ENCODE results near the gene S100B.

Gene S100B

DNA sequence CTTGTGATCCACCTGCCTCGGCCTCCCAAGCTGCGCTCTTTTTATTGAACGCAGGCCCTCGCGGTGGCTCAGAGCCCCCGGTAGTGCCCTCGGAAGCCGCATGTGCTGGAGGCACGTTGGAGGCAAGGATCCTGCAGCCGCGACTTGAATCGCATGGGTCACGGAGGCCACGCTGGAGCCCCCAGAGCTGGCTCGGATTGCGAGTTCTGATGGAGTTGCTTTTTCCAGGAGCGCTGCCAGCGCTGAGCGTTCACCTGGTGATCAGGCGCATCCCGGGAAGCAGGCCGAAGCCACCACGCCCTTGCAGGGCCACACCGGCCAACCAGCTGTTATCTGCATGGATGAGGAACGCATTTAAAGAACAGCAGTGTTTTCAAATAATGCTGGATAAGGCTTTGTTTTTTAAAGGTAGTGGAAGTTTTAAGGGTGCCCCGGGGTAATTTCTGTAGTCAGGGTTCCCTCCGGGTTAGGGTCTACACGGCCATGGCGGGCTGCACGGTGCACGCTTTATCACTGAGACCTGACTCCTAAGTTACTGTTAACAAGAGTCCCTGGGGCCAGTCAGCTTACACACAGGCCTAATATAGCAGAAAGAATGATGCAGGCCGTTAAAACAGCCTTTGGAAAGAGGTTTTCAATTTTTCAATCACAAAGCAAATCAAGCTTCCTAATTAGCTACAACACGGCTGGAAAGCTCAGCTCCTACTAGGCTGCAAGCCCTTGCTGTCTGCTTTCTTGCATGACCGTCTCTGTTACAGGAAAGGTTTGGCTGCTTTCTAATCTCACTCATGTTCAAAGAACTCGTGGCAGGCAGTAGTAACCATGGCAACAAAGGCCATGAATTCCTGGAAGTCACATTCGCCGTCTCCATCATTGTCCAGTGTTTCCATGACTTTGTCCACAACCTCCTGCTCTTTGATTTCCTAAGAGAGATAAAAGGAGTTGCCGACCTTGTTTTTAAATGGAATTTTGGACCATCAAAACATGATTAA lies 6.0 kb downstream of the S100B start:
- Histone ChIP-seq H3K4me3 (ENCODE audit: severe bottlenecking) (no peak overlapping the region), H3K36me3 (ENCODE audit: low read depth) (no peaks in the 10 kb centered on the region), H3K27me3 (ENCODE audit: insufficient read depth, poor library complexity, severe bottlenecking) (no peaks in the 10 kb centered on the region), H3K27ac (ENCODE audit: poor library complexity, severe bottlenecking) (no peak overlapping the region), H3K9me3 (ENCODE audit: severe bottlenecking) (no peaks in the 10 kb centered on the region), H3K4me1 (ENCODE audit: insufficient read depth, poor library complexity, severe bottlenecking) (no peaks in the 10 kb centered on the region)
- TF ChIP-seq, protein P1, sequence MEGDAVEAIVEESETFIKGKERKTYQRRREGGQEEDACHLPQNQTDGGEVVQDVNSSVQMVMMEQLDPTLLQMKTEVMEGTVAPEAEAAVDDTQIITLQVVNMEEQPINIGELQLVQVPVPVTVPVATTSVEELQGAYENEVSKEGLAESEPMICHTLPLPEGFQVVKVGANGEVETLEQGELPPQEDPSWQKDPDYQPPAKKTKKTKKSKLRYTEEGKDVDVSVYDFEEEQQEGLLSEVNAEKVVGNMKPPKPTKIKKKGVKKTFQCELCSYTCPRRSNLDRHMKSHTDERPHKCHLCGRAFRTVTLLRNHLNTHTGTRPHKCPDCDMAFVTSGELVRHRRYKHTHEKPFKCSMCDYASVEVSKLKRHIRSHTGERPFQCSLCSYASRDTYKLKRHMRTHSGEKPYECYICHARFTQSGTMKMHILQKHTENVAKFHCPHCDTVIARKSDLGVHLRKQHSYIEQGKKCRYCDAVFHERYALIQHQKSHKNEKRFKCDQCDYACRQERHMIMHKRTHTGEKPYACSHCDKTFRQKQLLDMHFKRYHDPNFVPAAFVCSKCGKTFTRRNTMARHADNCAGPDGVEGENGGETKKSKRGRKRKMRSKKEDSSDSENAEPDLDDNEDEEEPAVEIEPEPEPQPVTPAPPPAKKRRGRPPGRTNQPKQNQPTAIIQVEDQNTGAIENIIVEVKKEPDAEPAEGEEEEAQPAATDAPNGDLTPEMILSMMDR (IDR thresholded peaks at IDR 0.05; ENCODE audit: poor library complexity, severe bottlenecking): no peak
- DNase-seq (ENCODE audit: low spot score): no peak
- ATAC-seq (ENCODE audit: low read depth): no peak

DNA sequence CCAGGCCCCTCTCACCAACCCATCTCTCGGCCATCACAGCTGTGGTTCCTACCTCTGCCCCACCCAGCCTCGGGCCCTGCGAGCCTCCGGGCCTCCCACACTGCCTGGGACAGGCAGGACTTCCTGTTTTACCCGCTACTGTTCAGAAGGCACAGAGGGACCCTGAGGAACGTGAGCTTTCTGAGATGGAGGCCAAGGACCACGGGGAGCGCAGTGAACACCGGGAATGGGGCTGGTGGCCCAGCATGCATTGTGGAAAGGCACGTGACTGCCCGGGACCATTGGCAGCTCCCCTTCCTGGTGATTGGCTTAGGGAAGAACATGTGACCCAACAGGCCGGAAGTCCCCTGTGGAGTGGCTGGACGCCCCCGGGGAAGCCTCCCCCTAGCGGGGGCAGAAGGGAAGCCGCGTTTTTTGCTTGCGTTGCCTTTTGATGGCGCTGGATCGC lies 7.0 kb downstream of the S100B start:
- ATAC-seq (ENCODE audit: low read depth) (no peak), DNase-seq (ENCODE audit: low spot score) (no peak)
- H3K36me3 ChIP-seq (ENCODE audit: low read depth): no peaks in the 10 kb centered on the region
- no peaks in the 10 kb centered on the region for H3K9me3 ChIP-seq (ENCODE audit: severe bottlenecking)
- H3K27me3 ChIP-seq (ENCODE audit: insufficient read depth, poor library complexity, severe bottlenecking): no peaks in the 10 kb centered on the region
- no peak overlapping the region for H3K27ac ChIP-seq (ENCODE audit: poor library complexity, severe bottlenecking)
- no peaks in the 10 kb centered on the region for H3K4me1 ChIP-seq (ENCODE audit: insufficient read depth, poor library complexity, severe bottlenecking)
- TF ChIP-seq, protein P1 (IDR thresholded peaks at IDR 0.05; ENCODE audit: poor library complexity, severe bottlenecking): no peak
- H3K4me3 ChIP-seq (ENCODE audit: severe bottlenecking): no peak overlapping the region

DNA sequence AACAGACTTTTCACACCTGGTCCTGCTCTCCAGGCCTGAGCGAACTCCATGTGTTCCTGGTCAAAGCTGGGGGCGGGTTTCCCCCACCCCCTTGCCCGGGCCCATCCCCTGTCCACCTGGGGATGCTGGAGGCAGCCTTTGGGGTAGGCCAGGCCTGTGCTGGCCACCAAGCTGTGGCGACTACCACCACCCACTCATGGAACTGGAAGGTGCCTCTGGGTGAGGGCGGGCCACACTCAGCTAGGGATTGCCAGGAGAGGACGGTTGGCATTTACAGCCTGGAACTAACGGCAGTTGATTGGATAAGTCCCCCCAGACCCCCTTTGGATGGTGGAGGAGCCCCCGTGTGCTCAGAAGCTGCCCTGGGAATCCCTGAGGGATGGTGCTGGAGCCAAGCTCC lies 7.9 kb downstream of the S100B start:
- H3K4me1 ChIP-seq (ENCODE audit: insufficient read depth, poor library complexity, severe bottlenecking): no peaks in the 10 kb centered on the region
- H3K27me3 ChIP-seq (ENCODE audit: insufficient read depth, poor library complexity, severe bottlenecking): no peaks in the 10 kb centered on the region
- DNase-seq (ENCODE audit: low spot score) (no peak), ATAC-seq (ENCODE audit: low read depth) (no peak)
- no peak overlapping the region for H3K4me3 ChIP-seq (ENCODE audit: severe bottlenecking)
- H3K9me3 ChIP-seq (ENCODE audit: severe bottlenecking): no peaks in the 10 kb centered on the region
- no peaks in the 10 kb centered on the region for H3K36me3 ChIP-seq (ENCODE audit: low read depth)
- H3K27ac ChIP-seq (ENCODE audit: poor library complexity, severe bottlenecking): no peak overlapping the region
- TF ChIP-seq, protein P1 (IDR thresholded peaks at IDR 0.05; ENCODE audit: poor library complexity, severe bottlenecking): no peak

DNA sequence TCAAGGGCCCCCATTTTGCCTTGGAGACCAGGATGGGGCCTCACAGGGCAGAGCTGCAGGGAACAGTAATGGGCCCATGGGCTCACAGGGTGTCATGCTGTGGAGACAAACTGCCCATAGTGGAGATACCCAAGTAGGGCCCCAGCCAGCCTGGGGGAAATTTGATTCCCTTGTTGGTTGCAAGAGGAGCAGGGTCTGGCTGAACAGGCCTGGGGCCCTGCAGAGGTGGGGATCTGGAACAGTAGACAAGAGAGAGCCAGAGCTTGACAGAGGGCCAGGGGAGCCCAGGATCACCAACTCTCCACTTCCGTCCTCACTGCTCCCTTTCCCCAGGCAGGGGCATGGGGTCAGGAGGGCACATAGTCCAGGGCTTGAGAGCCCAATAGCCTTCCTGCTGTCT lies 8.7 kb downstream of the S100B start:
- no peak for ATAC-seq (ENCODE audit: low read depth)
- Histone ChIP-seq H3K4me1 (ENCODE audit: insufficient read depth, poor library complexity, severe bottlenecking) (no peaks in the 10 kb centered on the region), H3K9me3 (ENCODE audit: severe bottlenecking) (no peaks in the 10 kb centered on the region), H3K4me3 (ENCODE audit: severe bottlenecking) (no peak overlapping the region), H3K27me3 (ENCODE audit: insufficient read depth, poor library complexity, severe bottlenecking) (no peaks in the 10 kb centered on the region), H3K27ac (ENCODE audit: poor library complexity, severe bottlenecking) (no peak overlapping the region), H3K36me3 (ENCODE audit: low read depth) (no peaks in the 10 kb centered on the region)
- TF ChIP-seq, protein P1 (IDR thresholded peaks at IDR 0.05; ENCODE audit: poor library complexity, severe bottlenecking): no peak
- DNase-seq (ENCODE audit: low spot score): no peak

DNA sequence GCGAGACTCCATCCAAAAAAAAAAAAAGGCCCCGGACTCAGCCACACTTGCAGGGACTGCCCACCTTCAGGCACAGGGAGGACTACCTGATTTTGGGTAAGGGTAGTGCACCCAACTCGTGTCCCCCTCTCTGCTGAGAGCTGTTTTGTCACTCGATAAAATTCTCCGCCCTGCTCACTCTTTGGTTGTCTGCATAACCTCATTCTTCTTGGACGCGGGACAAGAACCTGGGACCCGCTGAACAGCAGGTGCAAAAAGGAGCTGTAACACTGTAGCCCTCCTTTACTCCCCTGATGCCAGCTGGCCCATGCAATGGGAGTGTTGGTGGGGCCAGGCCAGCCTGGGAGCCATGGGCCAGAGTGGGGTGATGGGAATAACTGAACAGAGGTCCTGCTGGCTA lies 10.6 kb downstream of the S100B start:
- Histone ChIP-seq H3K36me3 (ENCODE audit: low read depth) (no peaks in the 10 kb centered on the region), H3K27me3 (ENCODE audit: insufficient read depth, poor library complexity, severe bottlenecking) (no peaks in the 10 kb centered on the region), H3K4me3 (ENCODE audit: severe bottlenecking) (no peak overlapping the region), H3K9me3 (ENCODE audit: severe bottlenecking) (peaks cover 3% of the 10 kb centered on the region), H3K4me1 (ENCODE audit: insufficient read depth, poor library complexity, severe bottlenecking) (no peaks in the 10 kb centered on the region), H3K27ac (ENCODE audit: poor library complexity, severe bottlenecking) (no peak overlapping the region)
- ATAC-seq (ENCODE audit: low read depth) (no peak), DNase-seq (ENCODE audit: low spot score) (no peak)
- TF ChIP-seq, protein P1 (IDR thresholded peaks at IDR 0.05; ENCODE audit: poor library complexity, severe bottlenecking): no peak
